RWPE2 (cell line): ENCODE results near the gene VSIG4.

Experiments
- ATAC-seq: fragments of 200-7000 bp; cut with Tn5 transposase; 3 replicates; pipeline ENCODE4 v1.9.1; 2021; ENCODE audit warnings: low read depth
- DNase-seq: peaks from one replicate; pipeline ENCODE4 v3.0.0-alpha.2; 2020; ENCODE audit warnings: low spot score
- H3K27ac ChIP-seq: fragments of 450-650 bp; 2 replicates; pipeline ENCODE4 v1.5.1; 2017; ENCODE audit warnings: mild to moderate bottlenecking; ENCODE audit not compliant: poor library complexity, severe bottlenecking
- H3K27me3 ChIP-seq: fragments of 250-450 bp; sonication (Bioruptor Pico); 2 replicates; pipeline ENCODE4 v1.5.1; 2021; ENCODE audit warnings: mild to moderate bottlenecking, moderate library complexity; ENCODE audit not compliant: insufficient read depth, poor library complexity, severe bottlenecking
- H3K36me3 ChIP-seq: fragments of 250-450 bp; sonication (Bioruptor Pico); 2 replicates; pipeline ENCODE4 v1.5.1; 2020; ENCODE audit warnings: low read depth, mild to moderate bottlenecking, moderate library complexity
- H3K4me1 ChIP-seq: fragments of 250-450 bp; sonication (Bioruptor Pico); 2 replicates; pipeline ENCODE4 v1.5.1; 2021; ENCODE audit warnings: mild to moderate bottlenecking, moderate library complexity; ENCODE audit not compliant: insufficient read depth, poor library complexity, severe bottlenecking
- H3K4me3 ChIP-seq: fragments of 250-450 bp; sonication (Bioruptor Pico); 2 replicates; pipeline ENCODE4 v1.5.1; 2021; ENCODE audit warnings: mild to moderate bottlenecking, moderate library complexity; ENCODE audit not compliant: severe bottlenecking
- H3K9me3 ChIP-seq: fragments of 250-450 bp; sonication (Bioruptor Pico); 2 replicates; pipeline ENCODE4 v1.5.1; 2021; ENCODE audit warnings: mild to moderate bottlenecking, moderate library complexity; ENCODE audit not compliant: severe bottlenecking
- CTCF ChIP-seq: fragments of 450-650 bp; IDR thresholded peaks from one replicate; pipeline ENCODE4 v1.5.1; 2017; ENCODE audit warnings: mild to moderate bottlenecking, moderate library complexity; ENCODE audit not compliant: poor library complexity, severe bottlenecking

Gene VSIG4

GRCh38 chrX:66014084-66014483 is 25.8 kb downstream of the VSIG4 start:
- H3K27ac ChIP-seq, result no peak overlapping the region

GRCh38 chrX:66013194-66013816 is 26.6 kb downstream of the VSIG4 start:
- no peak for TF ChIP-seq CTCF
- no peak overlapping the region for H3K27ac ChIP-seq
- no peak overlapping the region for H3K4me3 ChIP-seq
- DNase-seq (no peak), ATAC-seq (no peak)
- H3K27me3 ChIP-seq, result no peaks in the 10 kb centered on the region
- no peaks in the 10 kb centered on the region for H3K4me1 ChIP-seq
- no peaks in the 10 kb centered on the region for H3K9me3 ChIP-seq
- H3K36me3 ChIP-seq, result no peaks in the 10 kb centered on the region

More at GRCh38 chrX:66014084-66014483, 25.8 kb downstream of the VSIG4 start:
- Histone ChIP-seq H3K4me1 (no peaks in the 10 kb centered on the region), H3K9me3 (no peaks in the 10 kb centered on the region), H3K4me3 (no peak overlapping the region), H3K27me3 (no peaks in the 10 kb centered on the region), H3K36me3 (no peaks in the 10 kb centered on the region)
- no peak for TF ChIP-seq CTCF
- DNase-seq (no peak), ATAC-seq (no peak)

GRCh38 chrX:66012094-66012534 is 27.8 kb downstream of the VSIG4 start:
- no peaks in the 10 kb centered on the region for H3K4me1 ChIP-seq
- no peaks in the 10 kb centered on the region for H3K36me3 ChIP-seq
- no peak for TF ChIP-seq CTCF
- no peaks in the 10 kb centered on the region for H3K27me3 ChIP-seq
- no peak overlapping the region for H3K4me3 ChIP-seq
- H3K27ac ChIP-seq, result no peak overlapping the region
- no peak for DNase-seq
- no peak for ATAC-seq
- H3K9me3 ChIP-seq, result no peaks in the 10 kb centered on the region

GRCh38 chrX:66009231-66009845 is 30.5 kb downstream of the VSIG4 start:
- no peaks in the 10 kb centered on the region for H3K36me3 ChIP-seq
- TF ChIP-seq CTCF, result no peak
- no peak for ATAC-seq
- H3K4me1 ChIP-seq, result no peaks in the 10 kb centered on the region
- no peak overlapping the region for H3K4me3 ChIP-seq
- H3K9me3 ChIP-seq, result no peaks in the 10 kb centered on the region
- H3K27me3 ChIP-seq, result no peaks in the 10 kb centered on the region
- H3K27ac ChIP-seq, result no peak overlapping the region
- no peak for DNase-seq
